Liver (tissue), 9 donors: ENCODE data around the gene ANO8. TPM values are rescaled to one million over a fixed set of nuclear protein-coding genes. Genes with fewer than 3 reads are reported as not detected.

Source experiments
- DNase-seq: peaks from one replicate; pipeline ENCODE4 v3.0.0-alpha.2; 2017; ENCODE audit warnings: low spot score
- H3K27ac ChIP-seq, 2 donors: one replicate each; pipeline ENCODE4 v1.7.0; 2013; ENCODE audit warnings: inconsistent platforms in 2 of 2, low read length in 2 of 2, control low read depth in 1 of 2, low read depth in 1 of 2, mild to moderate bottlenecking in 1 of 2
- H3K27me3 ChIP-seq, 4 donors: one replicate each; pipeline versions ENCODE4 v1.6.1 to v1.7.0; 2013; ENCODE audit warnings: low read length in 3 of 4, inconsistent platforms in 1 of 4, mild to moderate bottlenecking in 1 of 4, moderate library complexity in 1 of 4; ENCODE audit not compliant: control insufficient read depth in 4 of 4, insufficient read depth in 4 of 4
- H3K36me3 ChIP-seq, 4 donors: one replicate each; pipeline versions ENCODE4 v1.6.1 to v1.7.0; 2013; ENCODE audit warnings: low read length in 3 of 4, mild to moderate bottlenecking in 3 of 4, low read depth in 1 of 4, moderate library complexity in 1 of 4; ENCODE audit not compliant: control insufficient read depth in 4 of 4, insufficient read depth in 3 of 4
- H3K4me1 ChIP-seq, 4 donors: one replicate each; pipeline versions ENCODE4 v1.6.1 to v1.7.0; 2013; ENCODE audit warnings: low read length in 3 of 4, mild to moderate bottlenecking in 3 of 4, moderate library complexity in 1 of 4; ENCODE audit not compliant: control insufficient read depth in 4 of 4, insufficient read depth in 4 of 4
- H3K4me3 ChIP-seq, 3 donors: one replicate each; pipeline versions ENCODE4 v1.6.1 to v1.7.0; 2013; ENCODE audit warnings: low read length in 3 of 3, control low read depth in 1 of 3, low read depth in 1 of 3, mild to moderate bottlenecking in 1 of 3
- H3K9ac ChIP-seq, 2 donors: one replicate each; pipeline ENCODE4 v1.7.0; 2013; ENCODE audit warnings: low read length in 2 of 2, mild to moderate bottlenecking in 2 of 2, moderate library complexity in 2 of 2, control low read depth in 1 of 2, low read depth in 1 of 2
- H3K9me3 ChIP-seq, 4 donors: one replicate each; pipeline versions ENCODE4 v1.6.1 to v1.7.0; 2013; ENCODE audit warnings: low read length in 3 of 4; ENCODE audit not compliant: control insufficient read depth in 4 of 4
- ATF3 ChIP-seq: IDR thresholded peaks from 2 replicates; pipeline ENCODE4 v1.6.1; 2016; ENCODE audit warnings: antibody characterized with exemption
- EGR1 ChIP-seq, 2 donors: IDR thresholded peaks; 2 replicates each; pipeline ENCODE4 v1.6.1; 2016 to 2018; ENCODE audit warnings: antibody characterized with exemption in 2 of 2, low read depth in 2 of 2
- GABPA ChIP-seq, 2 donors: IDR thresholded peaks in 1 of 2; conservative IDR thresholded peaks in 1 of 2; 2 replicates each; pipeline ENCODE4 v1.6.1; 2016; ENCODE audit warnings: antibody characterized with exemption in 2 of 2, mild to moderate bottlenecking in 1 of 2, moderate library complexity in 1 of 2
- HNF4G ChIP-seq: IDR thresholded peaks from 2 replicates; pipeline ENCODE4 v1.6.1; 2016; ENCODE audit warnings: antibody characterized with exemption
- JUND ChIP-seq, 2 donors: IDR thresholded peaks; 2 replicates each; pipeline ENCODE4 v1.6.1; 2016; ENCODE audit warnings: antibody characterized with exemption in 2 of 2
- NR2F2 ChIP-seq: IDR thresholded peaks from 2 replicates; pipeline ENCODE4 v1.6.1; 2016; ENCODE audit warnings: antibody characterized with exemption
- RAD21 ChIP-seq, 2 donors: IDR thresholded peaks; 2 replicates each; pipeline ENCODE4 v1.6.1; 2016; ENCODE audit warnings: antibody characterized with exemption in 2 of 2, mild to moderate bottlenecking in 2 of 2
- REST ChIP-seq: IDR thresholded peaks from 2 replicates; pipeline ENCODE4 v1.6.1; 2016; ENCODE audit warnings: antibody characterized with exemption, mild to moderate bottlenecking
- RXRA ChIP-seq, 2 donors: IDR thresholded peaks; 2 replicates each; pipeline ENCODE4 v1.6.1; 2017 to 2018; ENCODE audit warnings: antibody characterized with exemption in 2 of 2, mild to moderate bottlenecking in 1 of 2
- SP1 ChIP-seq: IDR thresholded peaks from 2 replicates; pipeline ENCODE4 v1.6.1; 2018; ENCODE audit warnings: antibody characterized with exemption, mild to moderate bottlenecking
- WGBS: extraction: QIAGEN DNeasy Blood & Tissue Kit; methylation state at CpG from one replicate; pipeline ENCODE4 v1.1.7; 2013; 5-methylcytosine and 5-hydroxymethylcytosine counted together
- polyA plus RNA-seq, 2 donors: library from polyadenylated mRNA; stranded (reverse) in 1 of 2; unstranded in 1 of 2; fragments of 200-250 nt in 1 of 2; fragments of >200 nt in 1 of 2; fragmentation: Nextera tagmentation in 1 of 2; extraction: Ambion mirVana in 1 of 2; gene quantifications; one replicate each; pipeline versions ENCODE4 v1.2.1 to v1.2.3, GENCODE V29; 2013 to 2015
- total RNA-seq, 2 donors: library from RNA; depleted of rRNA; stranded (reverse); fragments of >200 nt; gene quantifications; one replicate each; pipeline ENCODE4 v1.2.3, GENCODE V29; 2014
- TF ChIP-seq, protein P1 (sequence below): IDR thresholded peaks from 2 replicates; pipeline ENCODE4 v1.6.1; 2016; ENCODE audit warnings: antibody characterized with exemption
- donor health status: healthy.
- donor health status: healthy.
- donor health status: healthy.
- donor health status: healthy.
- donor health status: healthy.

The ANO8 gene
- total and polyA plus RNA-seq, 4 donors: 0.75 to 5.8 (median 2.1) TPM

GRCh38 chr19:17333611-17334413, 843 bp downstream of the ANO8 start (continued):
- TF ChIP-seq, protein P1, sequence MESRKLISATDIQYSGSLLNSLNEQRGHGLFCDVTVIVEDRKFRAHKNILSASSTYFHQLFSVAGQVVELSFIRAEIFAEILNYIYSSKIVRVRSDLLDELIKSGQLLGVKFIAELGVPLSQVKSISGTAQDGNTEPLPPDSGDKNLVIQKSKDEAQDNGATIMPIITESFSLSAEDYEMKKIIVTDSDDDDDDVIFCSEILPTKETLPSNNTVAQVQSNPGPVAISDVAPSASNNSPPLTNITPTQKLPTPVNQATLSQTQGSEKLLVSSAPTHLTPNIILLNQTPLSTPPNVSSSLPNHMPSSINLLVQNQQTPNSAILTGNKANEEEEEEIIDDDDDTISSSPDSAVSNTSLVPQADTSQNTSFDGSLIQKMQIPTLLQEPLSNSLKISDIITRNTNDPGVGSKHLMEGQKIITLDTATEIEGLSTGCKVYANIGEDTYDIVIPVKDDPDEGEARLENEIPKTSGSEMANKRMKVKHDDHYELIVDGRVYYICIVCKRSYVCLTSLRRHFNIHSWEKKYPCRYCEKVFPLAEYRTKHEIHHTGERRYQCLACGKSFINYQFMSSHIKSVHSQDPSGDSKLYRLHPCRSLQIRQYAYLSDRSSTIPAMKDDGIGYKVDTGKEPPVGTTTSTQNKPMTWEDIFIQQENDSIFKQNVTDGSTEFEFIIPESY: no peak

- no peaks in the 10 kb centered on the region for H3K9me3 ChIP-seq
- peaks cover 14 to 29% (median 21%) of the 10 kb centered on the region in 4 donors for H3K4me1 ChIP-seq
- WGBS: 97% methylated on average over 45 of the region's 45 CpGs
- no peaks in the 10 kb centered on the region for H3K27me3 ChIP-seq
- TF ChIP-seq NR2F2 (no peak), RXRA (IDR thresholded peaks at IDR 0.05) (no peak), HNF4G (no peak), REST (no peak), SP1 (peak; percentile 30)
- TF ChIP-seq, protein P1: no peak
- no peak overlapping the region for H3K9ac ChIP-seq
- DNase-seq: no peak
- H3K4me3 ChIP-seq: no peak overlapping the region
- H3K36me3 ChIP-seq: no peaks in the 10 kb centered on the region
- no peak overlapping the region for H3K27ac ChIP-seq
These were observed 1.7 kb downstream of the ANO8 start for GRCh38 chr19:17332677-17333581.

DNA sequence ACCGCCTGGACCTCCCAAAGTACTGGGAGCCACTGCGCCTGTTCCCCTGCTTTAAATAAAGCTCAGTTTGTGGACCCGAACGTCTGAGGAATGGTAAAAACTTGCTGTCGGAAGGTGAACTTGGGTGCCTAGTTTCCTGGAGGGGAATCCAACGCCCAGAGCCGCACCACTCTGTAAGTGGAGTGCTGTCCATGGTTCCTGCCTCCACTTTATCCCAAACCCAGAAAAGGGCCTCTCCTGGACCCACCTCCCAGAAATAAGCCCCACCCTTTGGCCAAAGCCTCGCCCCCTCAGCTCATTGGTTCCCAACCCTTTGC, 2.3 kb downstream of the ANO8 start:
- H3K27me3 ChIP-seq: no peaks in the 10 kb centered on the region
- no peak overlapping the region for H3K27ac ChIP-seq
- DNase-seq: no peak
- H3K36me3 ChIP-seq: no peaks in the 10 kb centered on the region
- H3K9me3 ChIP-seq: no peaks in the 10 kb centered on the region
- no peak overlapping the region for H3K4me3 ChIP-seq
- no peak overlapping the region for H3K9ac ChIP-seq
- 95% methylated on average over 8 of the region's 8 CpGs for WGBS
- peaks cover 10 to 23% (median 18%) of the 10 kb centered on the region in 4 donors for H3K4me1 ChIP-seq
- no peak for TF ChIP-seq RXRA (IDR thresholded peaks at IDR 0.05)
- TF ChIP-seq, protein P1: no peak
- no peak for TF ChIP-seq JUND (IDR thresholded peaks at IDR 0.05)
- TF ChIP-seq RAD21 (IDR thresholded peaks at IDR 0.05): no peak
- TF ChIP-seq ATF3: no peak
- TF ChIP-seq NR2F2: no peak
- no peak for TF ChIP-seq EGR1 (IDR thresholded peaks at IDR 0.05; ENCODE audit: low read depth in 2 of 2)
- no peak for TF ChIP-seq HNF4G
- TF ChIP-seq SP1: no peak
- TF ChIP-seq GABPA (IDR thresholded peaks at IDR 0.05 in 1 of 2, conservative IDR thresholded peaks at IDR 0.05 in 1 of 2): no peak
- TF ChIP-seq REST: no peak
